NCI-H748 treated with DMSO at 0.1 percent for 48 hours (cell line): ENCODE measurements around the gene MEGF11.

Experiments
- DNase-seq: peaks from one replicate; lab custom pipeline; 2025; lab: John Stamatoyannopoulos, UW

Gene MEGF11

GRCh38 chr15:66057089-66057488 is 196.5 kb downstream of the MEGF11 start:
- DNase-seq, result no peak

GRCh38 chr15:66053991-66054390 is 199.6 kb downstream of the MEGF11 start:
- DNase-seq, result no peak

- DNase-seq, result no peak
Measured at GRCh38 chr15:66051833-66052232, 201.7 kb downstream of the MEGF11 start.

GRCh38 chr15:66050264-66050663 is 203.3 kb downstream of the MEGF11 start:
- no peak for DNase-seq

- DNase-seq, result no peak
Measured at GRCh38 chr15:66049353-66049752, 204.2 kb downstream of the MEGF11 start.

GRCh38 chr15:66047321-66048024 is 206.1 kb downstream of the MEGF11 start:
- DNase-seq, result no peak

GRCh38 chr15:66046751-66047150 is 206.8 kb downstream of the MEGF11 start:
- no peak for DNase-seq

- no peak for DNase-seq
Measured at GRCh38 chr15:66046326-66046725, 207.2 kb downstream of the MEGF11 start.

GRCh38 chr15:66045542-66045941 is 208.0 kb downstream of the MEGF11 start:
- DNase-seq, result no peak

GRCh38 chr15:66044837-66045236 is 208.7 kb downstream of the MEGF11 start:
- DNase-seq, result no peak

- DNase-seq, result peak; percentile 24
Measured at GRCh38 chr15:66043264-66043663, 210.3 kb downstream of the MEGF11 start.

- no peak for DNase-seq
Measured at GRCh38 chr15:66042624-66043023, 210.9 kb downstream of the MEGF11 start.

GRCh38 chr15:66041276-66041675 is 212.3 kb downstream of the MEGF11 start:
- DNase-seq, result no peak

GRCh38 chr15:66040211-66040892 is 213.2 kb downstream of the MEGF11 start:
- no peak for DNase-seq

- DNase-seq, result no peak
Measured at GRCh38 chr15:66039117-66039871, 214.3 kb downstream of the MEGF11 start.

- no peak for DNase-seq
Measured at GRCh38 chr15:66038387-66039116, 215.0 kb downstream of the MEGF11 start.

- DNase-seq, result no peak
Measured at GRCh38 chr15:66036859-66037258, 216.7 kb downstream of the MEGF11 start.

GRCh38 chr15:66035901-66036300 is 217.6 kb downstream of the MEGF11 start:
- no peak for DNase-seq

- DNase-seq, result no peak
Measured at GRCh38 chr15:66033143-66033542, 220.4 kb downstream of the MEGF11 start.

- no peak for DNase-seq
Measured at GRCh38 chr15:66032006-66032405, 221.5 kb downstream of the MEGF11 start.

- no peak for DNase-seq
Measured at GRCh38 chr15:66030650-66031049, 222.9 kb downstream of the MEGF11 start.

- no peak for DNase-seq
Measured at GRCh38 chr15:66029650-66030049, 223.9 kb downstream of the MEGF11 start.
